Stimulated activated CD4-positive, alpha-beta T cell treated with anti-CD3 and anti-CD28 coated beads, Interleukin-2, amount 100 ng/mL, for 24 hours (primary cell): ENCODE measurements around the gene CAMK2N2.

Source experiments
- DNase-seq, 2 donors: peaks; one replicate each; pipeline ENCODE4 v3.0.0-alpha.2; 2020

Gene CAMK2N2

GRCh38 chr3:184211297-184211696 is 50.1 kb downstream of the CAMK2N2 start:
- no peak for DNase-seq
